Hepatocyte (in vitro differentiated cells): ENCODE measurements around the gene PPDPF. TPM values are rescaled to one million over a fixed set of nuclear protein-coding genes. Genes with fewer than 3 reads are reported as not detected.

Experiments
- DNase-seq: peaks from one replicate; pipeline ENCODE4 v3.0.0-alpha.2; 2016; ENCODE audit warnings: low spot score
- H2AFZ ChIP-seq: fragments of 200-600 bp; sonication (generic); 2 replicates; pipeline ENCODE4 v1.6.0; 2016; ENCODE audit warnings: antibody characterized with exemption, mild to moderate bottlenecking
- H3K27ac ChIP-seq: fragments of 200-600 bp; sonication (generic); 2 replicates; pipeline ENCODE4 v1.5.1; 2016; ENCODE audit warnings: mild to moderate bottlenecking
- H3K27me3 ChIP-seq: fragments of 200-600 bp; sonication (generic); 2 replicates; pipeline ENCODE4 v1.6.1; 2016
- H3K36me3 ChIP-seq: fragments of 200-600 bp; sonication (generic); replicated peaks from 2 replicates; pipeline ENCODE4 v1.5.1; 2016; ENCODE audit warnings: low read depth; ENCODE audit not compliant: insufficient read depth
- H3K4me1 ChIP-seq: fragments of 200-600 bp; sonication (generic); 2 replicates; pipeline ENCODE4 v1.5.1; 2016; ENCODE audit warnings: mild to moderate bottlenecking, moderate library complexity; ENCODE audit not compliant: insufficient read depth
- H3K4me2 ChIP-seq: fragments of 200-600 bp; sonication (generic); 2 replicates; pipeline ENCODE4 v1.6.0; 2016
- H3K4me3 ChIP-seq: fragments of 200-600 bp; sonication (generic); 2 replicates; pipeline ENCODE4 v1.5.1; 2016; ENCODE audit warnings: mild to moderate bottlenecking
- H3K79me2 ChIP-seq: fragments of 200-600 bp; sonication (generic); 2 replicates; pipeline ENCODE4 v1.6.0; 2017; ENCODE audit warnings: mild to moderate bottlenecking
- H3K9me2 ChIP-seq: fragments of 200-600 bp; sonication (generic); replicated peaks from 2 replicates; pipeline ENCODE4 v1.6.0; 2017; ENCODE audit warnings: mild to moderate bottlenecking; ENCODE audit not compliant: insufficient read depth
- H3K9me3 ChIP-seq: fragments of 200-600 bp; sonication (generic); 2 replicates; pipeline ENCODE4 v1.5.1; 2016; ENCODE audit warnings: low read depth, mild to moderate bottlenecking
- H4K20me1 ChIP-seq: fragments of 200-600 bp; sonication (generic); 2 replicates; pipeline ENCODE4 v1.6.0; 2016; ENCODE audit warnings: mild to moderate bottlenecking; ENCODE audit not compliant: insufficient read depth, poor library complexity, severe bottlenecking
- CTCF ChIP-seq: fragments of 200-600 bp; sonication (generic); IDR thresholded peaks from 2 replicates; pipeline ENCODE4 v1.5.1; 2016; ENCODE audit warnings: antibody characterized with exemption, mild to moderate bottlenecking; ENCODE audit not compliant: poor library complexity
- EZH2 ChIP-seq: fragments of 200-600 bp; sonication (generic); IDR thresholded peaks from 2 replicates; pipeline ENCODE4 v1.6.1; 2016; ENCODE audit warnings: antibody characterized with exemption, mild to moderate bottlenecking, borderline replicate concordance
- EZH2phosphoT487 ChIP-seq: fragments of 200-600 bp; sonication (generic); IDR thresholded peaks from one replicate; pipeline ENCODE4 v1.6.1; 2018; ENCODE audit warnings: antibody characterized with exemption, mild to moderate bottlenecking, low read depth, moderate library complexity; ENCODE audit not compliant: unreplicated experiment, severe bottlenecking
- WGBS: methylation state at CpG from one replicate; pipeline ENCODE4 v1.1.6; 2016; ENCODE audit warnings: low lambda C conversion rate; ENCODE audit errors: missing lambda C conversion rate; 5-methylcytosine and 5-hydroxymethylcytosine counted together
- polyA plus RNA-seq: library from polyadenylated mRNA; unstranded; fragments of >200 nt; fragmentation: Nextera tagmentation; extraction: Ambion mirVana; gene quantifications from 2 replicates; pipeline ENCODE4 v1.2.1, GENCODE V29; 2016
- total RNA-seq: library from RNA; depleted of rRNA; stranded (reverse); fragments of >200 nt; gene quantifications from 2 replicates; pipeline ENCODE4 v1.2.3, GENCODE V29; 2014

Gene PPDPF
- total and polyA plus RNA-seq, 2 experiments from 2014 or later, result 55.1 to 333 TPM

DNA sequence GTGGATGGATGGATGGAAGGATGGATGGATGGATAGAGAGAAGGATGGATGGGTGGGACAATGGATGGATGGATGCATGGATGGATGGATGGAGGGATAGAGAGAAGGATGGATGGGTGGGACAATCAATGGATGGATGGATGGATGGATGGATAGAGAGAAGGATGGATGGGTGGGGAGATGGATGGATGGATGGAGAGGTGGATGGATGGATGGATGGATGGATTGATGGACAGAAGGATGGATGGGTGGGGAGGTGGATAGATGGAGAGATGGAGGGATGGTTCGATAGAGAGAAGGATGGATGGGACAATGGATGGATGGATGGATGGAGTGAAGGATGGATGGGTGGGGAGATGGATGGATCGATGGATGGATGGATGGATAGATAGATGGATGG lies 28.0 kb upstream of the PPDPF start:
- H3K27me3 ChIP-seq, result peaks cover 21% of the 10 kb centered on the region
- no peaks in the 10 kb centered on the region for H3K9me2 ChIP-seq
- DNase-seq, result no peak
- no peak overlapping the region for H3K4me2 ChIP-seq
- no peaks in the 10 kb centered on the region for H3K79me2 ChIP-seq
- H4K20me1 ChIP-seq, result no peaks in the 10 kb centered on the region
- H3K4me3 ChIP-seq, result no peak overlapping the region
- H3K9me3 ChIP-seq, result no peaks in the 10 kb centered on the region
- H3K36me3 ChIP-seq, result no peaks in the 10 kb centered on the region
- TF ChIP-seq CTCF (no peak), EZH2phosphoT487 (no peak), EZH2 (no peak)
- WGBS, result 94% methylated on average over 2 of the region's 2 CpGs
- H3K27ac ChIP-seq, result no peak overlapping the region
- no peak overlapping the region for H2AFZ ChIP-seq
- H3K4me1 ChIP-seq, result no peaks in the 10 kb centered on the region

DNA sequence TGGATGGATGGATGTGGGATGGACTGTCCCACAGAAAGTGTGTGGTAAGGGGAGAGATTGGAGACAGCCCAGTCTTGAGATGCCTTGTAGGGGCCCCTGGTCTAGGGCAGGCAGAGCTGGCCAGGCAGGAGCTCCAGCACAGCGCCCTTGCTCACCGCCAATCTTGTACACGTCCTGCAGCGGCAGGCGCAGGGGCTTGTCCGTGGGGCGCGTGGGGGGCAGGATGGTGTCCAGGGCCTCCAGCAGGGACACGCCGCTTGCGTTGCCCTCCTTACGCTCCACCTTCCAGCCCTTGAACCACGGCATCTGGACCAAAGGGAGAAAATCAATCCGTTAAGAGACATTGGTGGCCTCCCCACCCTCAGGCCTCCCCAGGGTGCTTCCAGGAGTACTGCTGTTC lies 27.6 kb upstream of the PPDPF start:
- no peak overlapping the region for H3K4me2 ChIP-seq
- H3K79me2 ChIP-seq, result no peaks in the 10 kb centered on the region
- H3K4me3 ChIP-seq, result no peak overlapping the region
- no peaks in the 10 kb centered on the region for H4K20me1 ChIP-seq
- no peak overlapping the region for H2AFZ ChIP-seq
- WGBS, result over 99% methylated on average over 13 of the region's 14 CpGs
- peaks cover 21% of the 10 kb centered on the region for H3K27me3 ChIP-seq
- H3K9me3 ChIP-seq, result no peaks in the 10 kb centered on the region
- DNase-seq, result no peak
- no peak overlapping the region for H3K27ac ChIP-seq
- no peak for TF ChIP-seq CTCF
- no peak for TF ChIP-seq EZH2phosphoT487
- TF ChIP-seq EZH2, result no peak
- no peaks in the 10 kb centered on the region for H3K9me2 ChIP-seq
- H3K36me3 ChIP-seq, result no peaks in the 10 kb centered on the region
- H3K4me1 ChIP-seq, result peaks cover 1% of the 10 kb centered on the region

- peaks cover 21% of the 10 kb centered on the region for H3K27me3 ChIP-seq
- H3K9me2 ChIP-seq, result no peaks in the 10 kb centered on the region
- no peaks in the 10 kb centered on the region for H3K9me3 ChIP-seq
- H3K27ac ChIP-seq, result no peak overlapping the region
- H3K36me3 ChIP-seq, result no peaks in the 10 kb centered on the region
- no peak overlapping the region for H3K4me3 ChIP-seq
- H3K79me2 ChIP-seq, result no peaks in the 10 kb centered on the region
- no peak overlapping the region for H2AFZ ChIP-seq
- TF ChIP-seq EZH2phosphoT487, result no peak
- no peak for TF ChIP-seq EZH2
- no peak for TF ChIP-seq CTCF
- DNase-seq, result no peak
- H3K4me1 ChIP-seq, result peaks cover 7% of the 10 kb centered on the region
- H3K4me2 ChIP-seq, result no peak overlapping the region
- WGBS, result 78% methylated on average over 13 of the region's 13 CpGs
- no peaks in the 10 kb centered on the region for H4K20me1 ChIP-seq
Observed at GRCh38 chr20:63493563-63494020, 27.0 kb upstream of the PPDPF start.

- DNase-seq, result no peak
- Histone ChIP-seq H3K36me3 (no peaks in the 10 kb centered on the region), H3K9me3 (no peaks in the 10 kb centered on the region), H3K27me3 (peaks cover 17% of the 10 kb centered on the region), H3K4me3 (no peak overlapping the region), H3K9me2 (no peaks in the 10 kb centered on the region), H3K79me2 (no peaks in the 10 kb centered on the region), H3K4me2 (no peak overlapping the region), H2AFZ (no peak overlapping the region), H3K4me1 (peaks cover 8% of the 10 kb centered on the region), H4K20me1 (no peaks in the 10 kb centered on the region), H3K27ac (no peak overlapping the region)
- TF ChIP-seq EZH2 (no peak), EZH2phosphoT487 (no peak), CTCF (no peak)
- 93% methylated on average over 7 of the region's 7 CpGs for WGBS
Observed at GRCh38 chr20:63494084-63494419, 26.5 kb upstream of the PPDPF start.
